Lower leg skin (tissue), 4 donors: ENCODE results near the gene STK35. TPM values are rescaled to one million over a fixed set of nuclear protein-coding genes. Genes with fewer than 3 reads are reported as not detected.
"Not testable (repeated sequence)": the region's sequence is repeated elsewhere in the genome, so short reads cannot be mapped to it uniquely, and the experiment has no call there.

Source experiments
- DNase-seq, 2 donors: peaks; one replicate each; pipeline ENCODE4 v3.0.0-alpha.2; 2019; ENCODE audit warnings: low spot score in 2 of 2
- H3K4me3 ChIP-seq: fragments of 200-600 bp; sonication (generic); 2 replicates; pipeline ENCODE4 v1.5.1; 2017; ENCODE audit warnings: mild to moderate bottlenecking, low read depth; ENCODE audit not compliant: poor library complexity, severe bottlenecking
- CTCF ChIP-seq, 3 donors: fragments of 450-650 bp; IDR thresholded peaks; one replicate each; pipeline ENCODE4 v1.5.1; 2016; ENCODE audit warnings: antibody characterized with exemption in 3 of 3, mild to moderate bottlenecking in 3 of 3, moderate library complexity in 2 of 3
- POLR2A ChIP-seq, 2 donors: fragments of 450-650 bp; IDR thresholded peaks; one replicate each; pipeline ENCODE4 v1.6.1; 2016 to 2017; ENCODE audit warnings: antibody characterized with exemption in 2 of 2, mild to moderate bottlenecking in 1 of 2, moderate library complexity in 1 of 2
- WGBS, 2 donors: methylation state at CpG; one replicate each; pipeline ENCODE4 v1.1.5; 2018; 5-methylcytosine and 5-hydroxymethylcytosine counted together
- intact Hi-C: fragments of 100-400 bp; cut with DNase I; formaldehyde crosslinking; loops from one replicate; pipeline ENCODE4 v1.15.0; 2023; ENCODE audit warnings: low total_unique reads
- total RNA-seq, 4 donors: library from RNA; depleted of rRNA; stranded (reverse); fragments of >200 nt; gene quantifications; one replicate each; pipeline ENCODE4 v1.1.0, GENCODE V29; 2016

Gene STK35
- total RNA-seq, 4 donors from 2014 or later = 16.2 to 28.8 (median 21.5) TPM

GRCh38 chr20:2169456-2170088 lies 67.9 kb downstream of the STK35 start:
- no peak for TF ChIP-seq POLR2A (IDR thresholded peaks at IDR 0.05)
- no peak for TF ChIP-seq CTCF (IDR thresholded peaks at IDR 0.05)
- H3K4me3 ChIP-seq = no peak overlapping the region
- DNase-seq = peak in 1 of 2 donors; percentile 37
- WGBS, 2 donors = 86 to 89% methylated on average over 12 of the region's 12 CpGs
- intact Hi-C loops = loop anchor here (10.0 kb wide), 1 partner anchor 405 kb away; no protein-coding TSS in a partner anchor

GRCh38 chr20:2170404-2170803 lies 68.8 kb downstream of the STK35 start:
- DNase-seq = no peak
- intact Hi-C loops = loop anchor here (10.0 kb wide), 1 partner anchor 406 kb away; no protein-coding TSS in a partner anchor
- no peak overlapping the region for H3K4me3 ChIP-seq
- 80 to 95% methylated on average over 3 of the region's 3 CpGs for WGBS, 2 donors
- TF ChIP-seq CTCF (IDR thresholded peaks at IDR 0.05) = no peak
- no peak for TF ChIP-seq POLR2A (IDR thresholded peaks at IDR 0.05)

- DNase-seq = peak in 1 of 2 donors; percentile 45
- 81 to 82% methylated on average over 10 of the region's 10 CpGs for WGBS, 2 donors
- intact Hi-C loops = loop anchor here (10.0 kb wide), 1 partner anchor 407 kb away; no protein-coding TSS in a partner anchor
- H3K4me3 ChIP-seq = no peak overlapping the region
- TF ChIP-seq POLR2A (IDR thresholded peaks at IDR 0.05) = no peak
- no peak for TF ChIP-seq CTCF (IDR thresholded peaks at IDR 0.05)
Measured at GRCh38 chr20:2171266-2171790, 69.7 kb downstream of the STK35 start.

GRCh38 chr20:2171840-2172239 lies 70.2 kb downstream of the STK35 start:
- intact Hi-C loops = loop anchor here (2.0 to 10.0 kb wide), 2 partner anchors 207 to 407 kb away; no protein-coding TSS in a partner anchor
- not testable (repeated sequence) for H3K4me3 ChIP-seq, DNase-seq
- whole genome bisulfite sequencing, 2 donors = 93% methylated on average over 6 of the region's 6 CpGs

GRCh38 chr20:2172305-2173175 lies 70.9 kb downstream of the STK35 start:
- WGBS, 2 donors = 15 to 19% methylated on average over 17 of the region's 17 CpGs
- H3K4me3 ChIP-seq = no peak overlapping the region
- peak; percentile 51 to 94 for DNase-seq
- intact Hi-C loops = loop anchor here (2.0 to 10.0 kb wide), 2 partner anchors 208 to 408 kb away; no protein-coding TSS in a partner anchor
- peak in 1 of 3 donors; percentile 63 for TF ChIP-seq CTCF (IDR thresholded peaks at IDR 0.05)
- no peak for TF ChIP-seq POLR2A (IDR thresholded peaks at IDR 0.05)

GRCh38 chr20:2173186-2173585 lies 71.6 kb downstream of the STK35 start:
- peak in 1 of 2 donors; percentile 65 for DNase-seq
- 65 to 66% methylated on average over 6 of the region's 6 CpGs for WGBS, 2 donors
- TF ChIP-seq POLR2A (IDR thresholded peaks at IDR 0.05) = no peak
- TF ChIP-seq CTCF (IDR thresholded peaks at IDR 0.05) = no peak
- H3K4me3 ChIP-seq = no peak overlapping the region
- intact Hi-C loops = loop anchor here (2.0 to 10.0 kb wide), 2 partner anchors 208 to 408 kb away; no protein-coding TSS in a partner anchor
